NT2/D1 (cell line): Measurements from ENCODE around the gene BMF.

Source experiments
- DNase-seq: peaks from one replicate; pipeline ENCODE4 v3.0.0-alpha.2; 2011; ENCODE audit warnings: low read depth, low spot score
- H3K27me3 ChIP-seq: 2 replicates; pipeline ENCODE4 v1.6.0; 2011; ENCODE audit warnings: mild to moderate bottlenecking; ENCODE audit not compliant: insufficient read length, insufficient read depth
- H3K36me3 ChIP-seq: 2 replicates; pipeline ENCODE4 v1.6.1; 2011; ENCODE audit warnings: mild to moderate bottlenecking, low read length, mixed read lengths; ENCODE audit not compliant: insufficient read depth, insufficient read length
- H3K4me1 ChIP-seq: 2 replicates; pipeline ENCODE4 v1.5.1; 2011; ENCODE audit not compliant: insufficient read depth, insufficient read length
- H3K4me3 ChIP-seq: 2 replicates; pipeline ENCODE4 v1.5.1; 2011; ENCODE audit warnings: low read depth; ENCODE audit not compliant: insufficient read length
- H3K9ac ChIP-seq: 2 replicates; pipeline ENCODE4 v1.6.0; 2011; ENCODE audit warnings: low read depth; ENCODE audit not compliant: insufficient read length
- H3K9me3 ChIP-seq: 2 replicates; pipeline ENCODE4 v1.5.1; 2011; ENCODE audit warnings: mild to moderate bottlenecking, low read length; ENCODE audit not compliant: insufficient read depth
- SUZ12 ChIP-seq: IDR thresholded peaks from 2 replicates; pipeline ENCODE4 v1.6.1; 2011; ENCODE audit not compliant: insufficient read length, insufficient read depth; ENCODE audit errors: extremely low read depth
- YY1 ChIP-seq: IDR thresholded peaks from 2 replicates; pipeline ENCODE4 v1.6.1; 2011; ENCODE audit not compliant: insufficient read length, insufficient read depth
- ZNF274 ChIP-seq: IDR thresholded peaks from 2 replicates; pipeline ENCODE4 v1.6.1; 2011; ENCODE audit warnings: mild to moderate bottlenecking, low read depth, low read length

BMF gene

DNA sequence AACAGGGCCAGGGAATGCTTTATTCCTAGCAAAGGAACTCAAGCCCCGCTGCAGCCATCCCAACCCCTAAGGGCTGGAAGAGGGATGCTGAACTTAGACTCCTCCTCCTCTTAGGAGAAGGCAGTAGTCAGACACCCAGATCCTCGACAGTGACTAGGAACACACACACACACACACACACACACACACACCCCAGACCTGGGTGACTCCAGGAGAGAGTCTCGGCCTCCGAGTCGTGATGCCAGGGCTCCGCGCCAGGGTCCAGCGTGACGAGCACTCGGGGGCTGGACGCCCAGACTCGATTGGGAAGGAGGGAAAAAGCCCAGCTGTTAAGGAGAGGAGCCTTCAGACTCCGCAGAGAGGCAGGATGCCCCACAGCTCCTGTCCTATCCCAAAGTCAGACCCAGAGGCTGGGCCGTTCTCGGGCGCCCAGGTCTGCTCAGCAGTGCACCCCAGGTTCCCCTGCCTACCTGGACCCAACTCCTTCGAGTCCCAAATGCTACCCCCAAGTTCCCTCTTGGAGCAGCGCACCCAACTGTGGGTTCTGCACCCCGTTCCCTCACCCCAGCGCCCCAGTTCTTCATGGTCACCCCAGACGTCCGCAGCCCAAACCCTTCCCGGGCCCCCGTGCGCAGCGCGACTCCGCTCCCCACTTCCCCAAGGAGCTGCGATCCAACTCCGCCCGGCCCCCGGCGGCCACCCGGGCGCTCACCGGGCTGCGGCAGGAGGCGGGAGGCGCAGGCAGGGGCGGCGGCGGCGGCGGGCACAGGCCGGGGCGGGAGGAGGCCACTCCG, 421 bp downstream of the BMF start:
- peaks cover 2% of the 10 kb centered on the region for H3K27me3 ChIP-seq
- no peak for DNase-seq
- no peak for TF ChIP-seq YY1
- TF ChIP-seq ZNF274: no peak
- TF ChIP-seq SUZ12: no peak
- H3K9ac ChIP-seq: peak overlapping the region; percentile 70
- no peaks in the 10 kb centered on the region for H3K36me3 ChIP-seq
- H3K4me3 ChIP-seq: peak overlapping the region; percentile 76
- H3K4me1 ChIP-seq: peaks cover 20% of the 10 kb centered on the region
- no peaks in the 10 kb centered on the region for H3K9me3 ChIP-seq

GRCh38 chr15:40106203-40107161, 2.2 kb downstream of the BMF start:
- TF ChIP-seq YY1: no peak
- TF ChIP-seq SUZ12: no peak
- no peak for TF ChIP-seq ZNF274
- Histone ChIP-seq H3K4me1 (peaks cover 17% of the 10 kb centered on the region), H3K36me3 (peaks cover 11% of the 10 kb centered on the region), H3K27me3 (peaks cover 2% of the 10 kb centered on the region), H3K9ac (no peak overlapping the region), H3K9me3 (no peaks in the 10 kb centered on the region), H3K4me3 (no peak overlapping the region)
- peak; percentile 77 for DNase-seq

DNA sequence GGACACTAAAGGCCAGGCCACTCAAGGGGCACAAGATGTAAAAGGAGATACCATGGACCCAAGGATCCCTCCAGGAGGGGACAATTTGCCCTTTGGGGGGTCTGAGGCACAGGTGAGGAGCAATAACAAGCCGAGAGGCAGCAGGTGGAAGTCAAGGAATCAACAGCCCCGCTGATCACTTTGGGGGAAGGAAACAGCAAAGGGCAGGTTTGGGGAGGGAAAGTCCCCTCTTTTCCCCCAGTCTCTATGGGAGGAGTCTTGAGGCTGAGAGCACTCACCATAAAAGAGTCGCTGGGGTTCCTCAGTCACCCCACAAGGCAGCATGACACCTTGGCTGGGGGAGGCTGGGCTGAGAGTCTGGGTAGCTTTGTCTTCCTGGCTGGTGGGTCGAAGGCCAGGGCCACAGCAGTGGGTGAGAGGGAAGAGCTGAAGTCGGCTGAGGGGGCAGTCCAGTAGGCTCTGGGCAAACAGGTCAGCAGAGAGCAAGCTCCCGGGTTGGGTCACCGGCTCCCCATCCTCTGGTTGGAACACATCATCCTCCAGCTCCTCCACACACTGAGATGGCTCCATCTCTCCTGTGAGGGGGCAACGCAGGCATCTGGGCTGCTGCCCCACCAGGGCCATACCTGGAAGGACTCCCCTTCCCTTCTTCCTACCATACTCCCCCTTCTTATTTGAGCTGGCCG, 3.0 kb downstream of the BMF start:
- Histone ChIP-seq H3K27me3 (peaks cover 2% of the 10 kb centered on the region), H3K4me3 (no peak overlapping the region), H3K9me3 (no peaks in the 10 kb centered on the region), H3K9ac (peak overlapping the region; percentile 6), H3K36me3 (peaks cover 14% of the 10 kb centered on the region), H3K4me1 (peaks cover 17% of the 10 kb centered on the region)
- TF ChIP-seq ZNF274: no peak
- TF ChIP-seq YY1: no peak
- no peak for TF ChIP-seq SUZ12
- DNase-seq: no peak

- TF ChIP-seq YY1: no peak
- no peak for TF ChIP-seq ZNF274
- no peak for TF ChIP-seq SUZ12
- Histone ChIP-seq H3K9me3 (no peaks in the 10 kb centered on the region), H3K9ac (no peak overlapping the region), H3K4me1 (peaks cover 21% of the 10 kb centered on the region), H3K27me3 (peaks cover 2% of the 10 kb centered on the region), H3K4me3 (no peak overlapping the region), H3K36me3 (peaks cover 14% of the 10 kb centered on the region)
- peak; percentile 80 for DNase-seq
Observed at GRCh38 chr15:40104865-40105516, 3.7 kb downstream of the BMF start.

DNA sequence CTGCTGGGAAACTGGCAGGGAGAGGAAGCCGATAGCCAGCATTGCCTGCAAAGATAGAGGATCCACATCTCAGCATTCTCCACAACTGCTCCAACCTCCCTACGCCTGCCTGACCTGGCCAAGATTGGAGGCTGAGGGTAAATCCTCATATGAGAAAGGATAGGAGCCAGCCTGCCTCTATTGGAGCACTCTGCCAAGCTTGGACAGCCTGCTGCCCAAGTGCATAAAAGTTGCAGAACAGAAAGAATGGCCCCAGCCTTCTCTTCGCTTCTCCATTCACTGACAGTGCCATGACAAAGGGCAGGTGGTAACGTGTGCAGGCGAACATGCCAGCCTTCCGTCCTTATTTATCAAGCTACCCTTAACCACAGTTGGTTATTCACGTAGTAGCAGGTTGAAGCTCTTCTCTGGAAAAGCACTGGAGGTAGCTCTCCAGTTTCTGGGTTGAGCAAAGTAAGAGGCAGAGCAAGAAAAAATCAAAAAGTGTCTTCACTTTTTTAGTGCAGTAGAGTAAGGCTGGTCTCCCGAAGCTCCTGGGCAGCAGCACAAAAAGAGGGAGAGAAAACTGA, 4.3 kb downstream of the BMF start:
- no peak for TF ChIP-seq YY1
- TF ChIP-seq SUZ12: no peak
- no peak for TF ChIP-seq ZNF274
- no peak for DNase-seq
- H3K9ac ChIP-seq: no peak overlapping the region
- H3K9me3 ChIP-seq: no peaks in the 10 kb centered on the region
- peaks cover 14% of the 10 kb centered on the region for H3K36me3 ChIP-seq
- H3K27me3 ChIP-seq: peaks cover 2% of the 10 kb centered on the region
- H3K4me3 ChIP-seq: no peak overlapping the region
- H3K4me1 ChIP-seq: peaks cover 20% of the 10 kb centered on the region

GRCh38 chr15:40103864-40104271, 4.8 kb downstream of the BMF start:
- Histone ChIP-seq H3K36me3 (peaks cover 14% of the 10 kb centered on the region), H3K9ac (no peak overlapping the region), H3K4me1 (peaks cover 18% of the 10 kb centered on the region), H3K9me3 (no peaks in the 10 kb centered on the region), H3K27me3 (peaks cover 2% of the 10 kb centered on the region), H3K4me3 (no peak overlapping the region)
- DNase-seq: no peak
- no peak for TF ChIP-seq SUZ12
- no peak for TF ChIP-seq YY1
- TF ChIP-seq ZNF274: no peak
